DND-41 (cell line): ENCODE data around the gene TRPM3.

Experiments used
- ATAC-seq: fragments of 200-7000 bp; cut with Tn5 transposase; 3 replicates; pipeline ENCODE4 v1.9.1; 2021; ENCODE audit warnings: low read depth; ENCODE audit not compliant: insufficient read depth
- DNase-seq: peaks from one replicate; pipeline ENCODE4 v3.0.0-alpha.2; 2020
- H2AFZ ChIP-seq: 2 replicates; pipeline ENCODE4 v1.6.0; 2012; ENCODE audit warnings: low read depth, low read length
- H3K27ac ChIP-seq: 2 replicates; pipeline ENCODE4 v1.5.1; 2012; ENCODE audit warnings: low read length, inconsistent platforms
- H3K27me3 ChIP-seq: fragments of 200-600 bp; sonication (generic); 2 replicates; pipeline ENCODE4 v1.6.0; 2012; ENCODE audit warnings: low read length, mild to moderate bottlenecking, inconsistent platforms; ENCODE audit not compliant: insufficient read depth, poor library complexity
- H3K36me3 ChIP-seq: 2 replicates; pipeline ENCODE4 v1.5.1; 2012; ENCODE audit warnings: low read length, inconsistent platforms; ENCODE audit not compliant: insufficient read depth
- H3K4me1 ChIP-seq: 2 replicates; pipeline ENCODE4 v1.5.1; 2012; ENCODE audit warnings: mild to moderate bottlenecking, low read length; ENCODE audit not compliant: insufficient read depth
- H3K4me2 ChIP-seq: 2 replicates; pipeline ENCODE4 v1.6.0; 2012; ENCODE audit warnings: mild to moderate bottlenecking, moderate library complexity, low read length, inconsistent platforms; ENCODE audit not compliant: insufficient read depth
- H3K4me3 ChIP-seq, 2 experiments: fragments of 200-600 bp in 1 of 2; shearing (Covaris generic) in 1 of 2; 2 replicates each; pipeline ENCODE4 v1.5.1; 2012 to 2016; ENCODE audit warnings: inconsistent platforms in 2 of 2, low read length in 2 of 2, mild to moderate bottlenecking in 2 of 2, low read depth in 1 of 2, moderate library complexity in 1 of 2
- H3K79me2 ChIP-seq: 2 replicates; pipeline ENCODE4 v1.6.0; 2012; ENCODE audit warnings: low read length, inconsistent platforms; ENCODE audit not compliant: insufficient read depth
- H3K9ac ChIP-seq: 2 replicates; pipeline ENCODE4 v1.6.0; 2012; ENCODE audit warnings: low read depth, mild to moderate bottlenecking, inconsistent platforms, low read length, moderate library complexity
- H3K9me3 ChIP-seq: 2 replicates; pipeline ENCODE4 v1.5.1; 2012; ENCODE audit warnings: low read length, moderate library complexity, mild to moderate bottlenecking, inconsistent platforms; ENCODE audit not compliant: insufficient read depth, severe bottlenecking
- H4K20me1 ChIP-seq: 2 replicates; pipeline ENCODE4 v1.6.0; 2012; ENCODE audit warnings: low read length; ENCODE audit not compliant: insufficient read depth
- CTCF ChIP-seq: IDR thresholded peaks from 2 replicates; pipeline ENCODE4 v1.5.1; 2012; ENCODE audit warnings: borderline replicate concordance, low read length, moderate library complexity, mild to moderate bottlenecking; ENCODE audit not compliant: poor library complexity, severe bottlenecking; ENCODE audit errors: extremely low read depth
- EZH2 ChIP-seq: IDR thresholded peaks from 3 replicates; pipeline ENCODE4 v1.6.1; 2012; ENCODE audit warnings: borderline replicate concordance, low read depth, mild to moderate bottlenecking, moderate library complexity, low read length, inconsistent platforms; ENCODE audit not compliant: severe bottlenecking

Gene TRPM3

DNA sequence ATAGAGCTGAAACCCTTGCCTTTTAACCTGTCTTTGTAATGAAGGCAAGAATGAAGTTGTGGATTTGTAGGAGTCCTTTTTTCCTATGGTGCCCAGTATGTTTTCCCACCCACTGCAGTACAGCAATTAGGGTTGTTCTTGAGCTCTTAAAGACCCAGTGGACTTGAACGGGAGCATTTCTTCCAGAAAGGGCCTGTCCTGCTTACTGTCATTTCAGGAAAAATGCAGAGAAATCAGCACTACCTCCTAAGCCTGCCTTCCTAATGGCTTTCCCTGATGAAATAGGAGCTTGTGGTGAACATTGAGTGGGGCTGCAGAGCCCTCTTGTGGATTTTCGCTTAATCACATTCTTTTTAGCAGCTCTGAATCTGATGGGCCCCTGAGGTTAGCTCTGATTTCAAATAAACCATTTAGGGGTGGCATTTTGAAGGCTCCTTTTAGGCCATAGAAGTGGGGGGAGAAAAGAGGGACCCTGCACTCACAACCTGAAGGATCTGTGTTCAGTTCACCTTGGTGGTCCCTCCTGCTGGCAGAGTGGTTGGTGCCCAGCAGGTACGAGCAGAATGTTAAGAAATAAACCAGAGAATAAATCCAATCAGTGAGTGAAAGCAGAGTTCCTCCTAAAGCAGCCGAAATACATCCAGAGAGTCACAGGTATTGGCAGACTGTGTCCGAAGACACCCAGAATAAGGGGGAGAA lies 519.0 kb downstream of the TRPM3 start:
- Histone ChIP-seq H3K9me3 (no peaks in the 10 kb centered on the region), H3K9ac (no peak overlapping the region), H3K4me3 (no peak overlapping the region), H3K27ac (no peak overlapping the region), H3K4me1 (no peaks in the 10 kb centered on the region), H3K4me2 (no peak overlapping the region), H3K27me3 (no peaks in the 10 kb centered on the region), H3K79me2 (no peaks in the 10 kb centered on the region), H2AFZ (peak overlapping the region; percentile 20; the same call in 1 of the 2 replicates), H4K20me1 (no peaks in the 10 kb centered on the region), H3K36me3 (no peaks in the 10 kb centered on the region)
- DNase-seq (peak; percentile 45), ATAC-seq (peak; percentile 81)
- TF ChIP-seq EZH2 (no peak), CTCF (peak; percentile 78)

- H2AFZ ChIP-seq: no peak overlapping the region
- no peak for ATAC-seq
- H3K9me3 ChIP-seq: no peaks in the 10 kb centered on the region
- no peak for DNase-seq
- no peak overlapping the region for H3K27ac ChIP-seq
- no peak overlapping the region for H3K4me3 ChIP-seq
- H3K79me2 ChIP-seq: no peaks in the 10 kb centered on the region
- H4K20me1 ChIP-seq: no peaks in the 10 kb centered on the region
- no peak overlapping the region for H3K4me2 ChIP-seq
- TF ChIP-seq EZH2: no peak
- TF ChIP-seq CTCF: no peak
- H3K4me1 ChIP-seq: no peaks in the 10 kb centered on the region
- no peak overlapping the region for H3K9ac ChIP-seq
- H3K27me3 ChIP-seq: no peaks in the 10 kb centered on the region
- H3K36me3 ChIP-seq: no peaks in the 10 kb centered on the region
Measured at GRCh38 chr9:70601000-70601951, 520.1 kb downstream of the TRPM3 start.

DNA sequence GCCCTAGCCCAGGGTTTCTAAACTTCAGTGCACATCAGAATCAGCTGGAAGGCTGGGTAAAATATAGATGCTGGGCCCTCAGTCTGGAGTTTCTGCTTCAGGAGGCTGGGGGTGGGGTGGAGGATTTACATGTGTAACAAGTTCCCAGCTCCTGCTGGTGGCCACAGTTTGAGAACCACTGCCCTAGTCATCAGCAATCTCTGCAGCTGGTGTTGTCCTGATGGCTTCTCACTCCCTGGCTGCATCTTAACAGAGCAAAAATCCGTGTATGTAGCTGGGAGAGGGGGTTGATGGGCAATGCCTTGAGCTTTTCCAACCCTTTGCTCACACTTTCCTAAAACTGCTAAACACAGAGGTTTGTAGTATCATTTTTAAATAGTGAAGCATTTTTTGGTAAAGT lies 520.9 kb downstream of the TRPM3 start:
- H3K9me3 ChIP-seq: no peaks in the 10 kb centered on the region
- DNase-seq (no peak), ATAC-seq (no peak)
- no peaks in the 10 kb centered on the region for H3K4me1 ChIP-seq
- H3K4me3 ChIP-seq: no peak overlapping the region
- H3K36me3 ChIP-seq: no peaks in the 10 kb centered on the region
- no peak overlapping the region for H3K4me2 ChIP-seq
- no peak overlapping the region for H2AFZ ChIP-seq
- no peaks in the 10 kb centered on the region for H3K79me2 ChIP-seq
- H3K27me3 ChIP-seq: no peaks in the 10 kb centered on the region
- no peaks in the 10 kb centered on the region for H4K20me1 ChIP-seq
- no peak overlapping the region for H3K9ac ChIP-seq
- H3K27ac ChIP-seq: no peak overlapping the region
- TF ChIP-seq CTCF (no peak), EZH2 (no peak)
